ENCODE data around the gene ZRANB2. TPM values are rescaled to one million over a fixed set of nuclear protein-coding genes. Genes with fewer than 3 reads are reported as not detected.
A peak's percentile ranks its signal among the peaks of the same experiment; 100 is the strongest.

The ZRANB2 gene
- total RNA-seq, 2 experiments from 2014 or later = 110 to 127 TPM

- H3K4me1 Mint-ChIP-seq = no peaks in the 10 kb centered on the region
- H3K27ac Mint-ChIP-seq = no peak overlapping the region
- POLR2A ChIA-PET = no interaction called here
- CTCF ChIA-PET = no interaction called here
- H3K4me3 Mint-ChIP-seq = no peak overlapping the region
- no peak for DNase-seq
- no peaks in the 10 kb centered on the region for H3K36me3 Mint-ChIP-seq (ENCODE audit: low read depth)
- H3K9me3 Mint-ChIP-seq = no peaks in the 10 kb centered on the region
- peaks cover 22% of the 10 kb centered on the region for H3K27me3 Mint-ChIP-seq
These were observed 6.9 kb upstream of the ZRANB2 start for GRCh38 chr1:71087713-71088112.

- Mint-ChIP-seq H3K27me3 (peaks cover 22% of the 10 kb centered on the region), H3K27ac (no peak overlapping the region), H3K4me3 (no peak overlapping the region), H3K4me1 (peaks cover 1% of the 10 kb centered on the region), H3K9me3 (no peaks in the 10 kb centered on the region), H3K36me3 (ENCODE audit: low read depth) (no peaks in the 10 kb centered on the region)
- ChIA-PET CTCF (no interaction called here), POLR2A (no interaction called here)
- no peak for DNase-seq
These were observed 6.2 kb upstream of the ZRANB2 start for GRCh38 chr1:71087060-71087459.

- Mint-ChIP-seq H3K27me3 (peaks cover 22% of the 10 kb centered on the region), H3K36me3 (ENCODE audit: low read depth) (peaks cover 3% of the 10 kb centered on the region), H3K9me3 (no peaks in the 10 kb centered on the region), H3K4me3 (no peak overlapping the region), H3K4me1 (peaks cover 8% of the 10 kb centered on the region), H3K27ac (no peak overlapping the region)
- ChIA-PET CTCF (no interaction called here), POLR2A (no interaction called here)
- DNase-seq = no peak
These were observed 5.5 kb upstream of the ZRANB2 start for GRCh38 chr1:71086331-71086730.

- H3K4me3 Mint-ChIP-seq = no peak overlapping the region
- no peak for DNase-seq
- peaks cover 19% of the 10 kb centered on the region for H3K27me3 Mint-ChIP-seq
- peaks cover 11% of the 10 kb centered on the region for H3K36me3 Mint-ChIP-seq (ENCODE audit: low read depth)
- H3K27ac Mint-ChIP-seq = no peak overlapping the region
- H3K9me3 Mint-ChIP-seq = no peaks in the 10 kb centered on the region
- ChIA-PET POLR2A (no interaction called here), CTCF (no interaction called here)
- peaks cover 19% of the 10 kb centered on the region for H3K4me1 Mint-ChIP-seq
These were observed 2.4 kb upstream of the ZRANB2 start for GRCh38 chr1:71083271-71083670.

GRCh38 chr1:71081697-71082080 lies 854 bp upstream of the ZRANB2 start:
- peaks cover 18% of the 10 kb centered on the region for H3K36me3 Mint-ChIP-seq (ENCODE audit: low read depth)
- peaks cover 27% of the 10 kb centered on the region for H3K4me1 Mint-ChIP-seq
- H3K9me3 Mint-ChIP-seq = no peaks in the 10 kb centered on the region
- CTCF ChIA-PET = interaction anchor here (1.1 to 1.3 kb wide), 5 partner anchors 10 to 875 kb away, joined by 3 to 5 read pairs (median 3); no protein-coding TSS in a partner anchor
- no peak for DNase-seq
- peak overlapping the region; percentile 99 for H3K4me3 Mint-ChIP-seq
- POLR2A ChIA-PET = no interaction called here
- H3K27me3 Mint-ChIP-seq = peaks cover 15% of the 10 kb centered on the region
- H3K27ac Mint-ChIP-seq = peak overlapping the region; percentile 99

DNA sequence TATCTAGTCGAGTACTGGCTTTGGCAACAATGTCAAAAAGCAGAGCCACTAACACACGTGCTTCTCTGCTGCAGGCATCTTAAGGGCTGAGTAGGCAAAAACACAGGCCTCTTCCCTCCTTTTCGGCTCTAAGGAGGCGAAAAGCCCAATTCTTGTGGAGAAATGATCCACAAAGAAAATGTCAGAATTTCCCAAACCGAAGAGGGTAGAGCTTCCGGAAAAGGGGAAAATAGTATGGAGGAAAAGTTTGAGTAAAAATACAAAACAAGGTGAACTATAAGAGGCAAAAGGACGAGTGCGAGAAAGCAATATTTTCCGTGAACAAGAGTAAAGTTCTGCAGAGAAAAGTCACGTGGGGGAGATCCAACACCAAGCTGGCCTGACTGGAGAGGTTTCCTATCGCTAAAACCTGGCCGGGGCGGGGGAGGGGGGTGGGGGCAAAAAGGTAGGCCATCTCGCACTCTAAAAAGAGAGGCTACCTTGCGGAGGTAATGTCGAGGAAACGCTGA lies 551 bp downstream of the ZRANB2 start:
- Mint-ChIP-seq H3K36me3 (ENCODE audit: low read depth) (peaks cover 29% of the 10 kb centered on the region), H3K4me1 (peaks cover 35% of the 10 kb centered on the region), H3K27ac (peak overlapping the region; percentile 99), H3K4me3 (peak overlapping the region; percentile 99), H3K9me3 (no peaks in the 10 kb centered on the region), H3K27me3 (peaks cover 8% of the 10 kb centered on the region)
- ChIA-PET CTCF (interaction anchor here (0.8 to 1.3 kb wide), 7 partner anchors 9 to 874 kb away, joined by 3 to 4 read pairs (median 3); no protein-coding TSS in a partner anchor), POLR2A (interaction anchor here (0.9 kb wide), 1 partner anchor 17 kb away, joined by 3 read pairs; no protein-coding TSS in a partner anchor)
- no peak for DNase-seq

GRCh38 chr1:71074681-71075080 lies 6.2 kb downstream of the ZRANB2 start:
- Mint-ChIP-seq H3K4me1 (peaks cover 52% of the 10 kb centered on the region), H3K27me3 (no peaks in the 10 kb centered on the region), H3K4me3 (no peak overlapping the region), H3K9me3 (no peaks in the 10 kb centered on the region), H3K27ac (peak overlapping the region; percentile 58), H3K36me3 (ENCODE audit: low read depth) (peaks cover 59% of the 10 kb centered on the region)
- DNase-seq = no peak
- POLR2A ChIA-PET = interaction anchor here (0.7 kb wide), 1 partner anchor 847 kb away, joined by 3 read pairs; no protein-coding TSS in a partner anchor
- CTCF ChIA-PET = no interaction called here

GRCh38 chr1:71072273-71072672 lies 8.6 kb downstream of the ZRANB2 start:
- DNase-seq = no peak
- CTCF ChIA-PET = interaction anchor here (1.3 kb wide), 1 partner anchor 9 kb away, joined by 3 read pairs; no protein-coding TSS in a partner anchor
- H3K36me3 Mint-ChIP-seq (ENCODE audit: low read depth) = peaks cover 67% of the 10 kb centered on the region
- H3K4me3 Mint-ChIP-seq = no peak overlapping the region
- POLR2A ChIA-PET = no interaction called here
- no peak overlapping the region for H3K27ac Mint-ChIP-seq
- peaks cover 51% of the 10 kb centered on the region for H3K4me1 Mint-ChIP-seq
- no peaks in the 10 kb centered on the region for H3K9me3 Mint-ChIP-seq
- no peaks in the 10 kb centered on the region for H3K27me3 Mint-ChIP-seq

GRCh38 chr1:71071720-71072119 lies 9.1 kb downstream of the ZRANB2 start:
- Mint-ChIP-seq H3K27ac (no peak overlapping the region), H3K27me3 (no peaks in the 10 kb centered on the region), H3K4me1 (peaks cover 51% of the 10 kb centered on the region), H3K36me3 (ENCODE audit: low read depth) (peaks cover 67% of the 10 kb centered on the region), H3K9me3 (no peaks in the 10 kb centered on the region), H3K4me3 (no peak overlapping the region)
- DNase-seq = no peak
- POLR2A ChIA-PET = no interaction called here
- CTCF ChIA-PET = interaction anchor here (0.7 to 1.3 kb wide), 2 partner anchors 8 to 9 kb away, joined by 3 read pairs; partner anchors contain the start of gene ZRANB2

- ChIA-PET POLR2A (no interaction called here), CTCF (interaction anchor here (0.9 kb wide), 1 partner anchor 13 kb away, joined by 5 read pairs; no protein-coding TSS in a partner anchor)
- peaks cover 39% of the 10 kb centered on the region for H3K4me1 Mint-ChIP-seq
- peaks cover 69% of the 10 kb centered on the region for H3K36me3 Mint-ChIP-seq (ENCODE audit: low read depth)
- no peak for DNase-seq
- no peaks in the 10 kb centered on the region for H3K9me3 Mint-ChIP-seq
- peak overlapping the region; percentile 84 for H3K27ac Mint-ChIP-seq
- no peaks in the 10 kb centered on the region for H3K27me3 Mint-ChIP-seq
- H3K4me3 Mint-ChIP-seq = peak overlapping the region; percentile 50
These were observed 12.3 kb downstream of the ZRANB2 start for GRCh38 chr1:71068325-71069240.

DNA sequence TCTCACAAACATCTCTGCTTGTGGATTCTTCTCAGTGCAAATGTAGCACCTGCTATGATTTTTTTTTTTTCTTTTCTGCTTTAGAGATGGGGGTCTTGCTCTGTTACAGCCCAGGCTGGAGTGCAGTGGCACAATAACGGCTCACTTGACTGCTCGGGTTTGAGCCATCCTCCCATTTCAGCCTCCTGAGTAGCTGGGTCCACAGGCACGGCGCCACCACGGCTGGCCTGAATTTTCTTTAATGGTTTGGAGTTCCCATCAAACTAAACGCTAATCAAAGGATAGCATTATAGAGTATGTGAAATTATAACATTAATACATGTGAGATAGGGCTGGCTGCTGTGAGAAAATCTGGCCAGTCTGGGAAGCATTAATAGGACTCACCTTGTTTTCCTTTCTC lies 26.0 kb downstream of the ZRANB2 start:
- no peak for DNase-seq
- peaks cover 16% of the 10 kb centered on the region for H3K36me3 Mint-ChIP-seq (ENCODE audit: low read depth)
- CTCF ChIA-PET = no interaction called here
- no peaks in the 10 kb centered on the region for H3K4me1 Mint-ChIP-seq
- no peak overlapping the region for H3K27ac Mint-ChIP-seq
- peaks cover 8% of the 10 kb centered on the region for H3K27me3 Mint-ChIP-seq
- no peaks in the 10 kb centered on the region for H3K9me3 Mint-ChIP-seq
- no peak overlapping the region for H3K4me3 Mint-ChIP-seq
- POLR2A ChIA-PET = no interaction called here

GRCh38 chr1:71054281-71054731 lies 26.5 kb downstream of the ZRANB2 start:
- peaks cover 9% of the 10 kb centered on the region for H3K27me3 Mint-ChIP-seq
- no peak for DNase-seq
- ChIA-PET CTCF (no interaction called here), POLR2A (no interaction called here)
- no peaks in the 10 kb centered on the region for H3K4me1 Mint-ChIP-seq
- H3K36me3 Mint-ChIP-seq (ENCODE audit: low read depth) = peaks cover 13% of the 10 kb centered on the region
- H3K9me3 Mint-ChIP-seq = no peaks in the 10 kb centered on the region
- H3K4me3 Mint-ChIP-seq = no peak overlapping the region
- H3K27ac Mint-ChIP-seq = no peak overlapping the region

- Mint-ChIP-seq H3K27me3 (peaks cover 15% of the 10 kb centered on the region), H3K9me3 (no peaks in the 10 kb centered on the region), H3K36me3 (ENCODE audit: low read depth) (peaks cover 8% of the 10 kb centered on the region), H3K27ac (no peak overlapping the region), H3K4me1 (no peaks in the 10 kb centered on the region), H3K4me3 (no peak overlapping the region)
- CTCF ChIA-PET = no interaction called here
- POLR2A ChIA-PET = no interaction called here
- DNase-seq = no peak
These were observed 27.1 kb downstream of the ZRANB2 start for GRCh38 chr1:71053758-71054157.

Measured in activated CD4-positive, alpha-beta T cell treated with anti-CD3 and anti-CD28 coated beads, Interleukin-2, amount 10 ng/mL, durations not matched to agents 7 days and 5 days (primary cell).